Measurements from ENCODE around the gene SMPD3.
"Not testable (repeated sequence)": the region's sequence is repeated elsewhere in the genome, so short reads cannot be mapped to it uniquely, and the experiment has no call there.

SMPD3 gene

DNA sequence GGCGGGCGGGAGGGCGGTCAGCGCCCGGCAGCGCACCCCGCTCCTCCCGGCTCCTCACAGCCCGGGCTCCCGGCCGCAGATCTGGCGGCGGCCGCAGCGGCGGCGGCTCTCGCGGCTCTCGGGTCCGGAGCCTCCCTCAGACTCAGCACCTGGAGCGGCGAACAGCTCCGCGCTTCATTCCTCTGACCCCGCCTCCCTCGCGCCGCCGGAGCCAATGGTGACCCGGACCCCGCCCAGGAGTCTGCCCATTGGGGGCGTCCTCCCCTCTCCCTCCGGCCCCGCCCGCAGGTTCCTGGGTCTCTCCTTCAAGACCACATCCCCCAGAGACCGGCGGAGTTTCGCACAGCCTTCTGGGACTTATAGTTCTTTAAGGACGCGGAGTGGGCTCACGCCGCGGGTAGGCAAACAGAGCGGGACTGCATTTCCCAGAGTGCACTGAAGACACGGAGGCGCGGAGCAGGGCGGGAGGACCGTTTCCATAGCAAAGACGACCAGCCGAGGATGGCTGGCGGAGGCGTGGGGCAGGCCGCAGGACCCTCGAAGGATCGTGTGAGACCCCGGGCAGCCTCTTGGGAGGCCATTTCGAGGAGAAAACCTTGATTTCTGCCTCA, at the start of gene SMPD3:
Gene SMPD3 (minus strand): TSS at position 149 of the 611 bp plus-strand sequence. CDS start 76,327 bp downstream, outside the sequence.
- DNase-seq = peak; percentile 99

DNA sequence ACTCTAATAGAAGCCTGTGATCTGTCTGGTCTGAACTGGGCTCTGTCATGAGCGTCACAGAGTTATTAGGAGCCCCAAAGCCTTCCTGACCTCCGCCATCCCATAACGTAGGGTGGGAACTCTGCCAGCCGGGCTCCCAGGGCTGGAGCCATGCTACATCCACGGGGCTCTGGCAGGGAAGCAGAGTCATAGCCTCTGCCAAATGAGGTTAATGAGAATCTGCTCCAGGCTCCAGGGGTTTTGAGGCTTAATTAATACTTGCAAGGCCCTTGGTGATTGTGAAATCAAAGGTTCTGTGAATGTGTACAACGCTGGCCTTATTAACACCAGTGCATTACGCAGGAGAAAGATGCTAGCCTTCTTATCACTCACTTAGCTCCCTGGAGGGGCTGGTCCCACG, 48.4 kb upstream of the SMPD3 start:
- DNase-seq = no peak

DNA sequence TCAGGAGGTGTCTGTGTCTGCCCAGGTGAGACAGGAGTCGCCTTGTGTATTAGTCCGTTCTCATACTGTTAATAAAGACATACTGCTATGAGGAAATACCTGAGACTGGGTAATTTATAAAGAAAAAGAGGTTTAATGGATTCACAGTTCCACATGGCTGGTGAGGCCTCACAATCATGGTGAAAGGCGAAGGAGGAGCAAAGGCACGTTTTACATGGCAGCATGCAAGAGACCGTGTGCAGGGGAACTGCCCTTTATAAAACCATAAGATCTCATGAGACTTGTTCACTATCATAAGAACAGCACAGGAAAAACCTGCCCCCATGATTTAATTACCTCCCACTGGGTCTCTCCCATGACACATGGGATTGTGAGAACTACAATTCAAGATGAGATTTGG, 46.0 kb upstream of the SMPD3 start:
- not testable (repeated sequence) for DNase-seq

DNA sequence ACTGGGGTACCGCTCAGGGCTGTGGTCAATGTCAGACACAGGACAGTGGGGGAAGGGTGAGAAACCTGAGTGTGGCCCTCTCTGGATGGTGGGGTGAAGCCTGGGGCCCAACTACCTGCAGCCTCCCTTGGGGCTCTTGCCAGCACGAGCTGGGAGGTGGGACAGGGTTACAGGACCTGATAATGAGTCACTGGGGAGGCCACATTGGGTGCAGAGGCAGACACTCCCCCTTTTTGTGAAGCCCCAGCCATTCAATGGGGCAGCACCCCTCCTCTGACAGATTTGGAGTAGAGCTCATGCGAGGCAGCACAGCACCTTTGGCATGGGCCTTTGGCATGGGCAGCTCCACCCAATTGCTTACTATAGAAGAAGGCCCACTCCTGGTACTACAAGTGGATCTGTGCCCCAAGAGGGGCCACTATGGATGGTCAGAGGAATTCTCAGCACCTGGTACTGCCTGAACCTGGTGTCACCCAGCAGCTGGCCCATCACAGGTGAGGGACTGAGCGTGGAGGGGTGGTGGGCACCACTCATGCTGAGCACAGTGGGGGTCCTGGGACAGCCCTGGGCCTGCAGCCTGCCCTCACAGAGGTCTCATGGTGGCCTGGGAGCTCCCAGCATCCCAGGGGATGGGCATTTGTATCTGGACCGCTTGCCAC, 45.2 kb upstream of the SMPD3 start:
- DNase-seq = no peak

DNA sequence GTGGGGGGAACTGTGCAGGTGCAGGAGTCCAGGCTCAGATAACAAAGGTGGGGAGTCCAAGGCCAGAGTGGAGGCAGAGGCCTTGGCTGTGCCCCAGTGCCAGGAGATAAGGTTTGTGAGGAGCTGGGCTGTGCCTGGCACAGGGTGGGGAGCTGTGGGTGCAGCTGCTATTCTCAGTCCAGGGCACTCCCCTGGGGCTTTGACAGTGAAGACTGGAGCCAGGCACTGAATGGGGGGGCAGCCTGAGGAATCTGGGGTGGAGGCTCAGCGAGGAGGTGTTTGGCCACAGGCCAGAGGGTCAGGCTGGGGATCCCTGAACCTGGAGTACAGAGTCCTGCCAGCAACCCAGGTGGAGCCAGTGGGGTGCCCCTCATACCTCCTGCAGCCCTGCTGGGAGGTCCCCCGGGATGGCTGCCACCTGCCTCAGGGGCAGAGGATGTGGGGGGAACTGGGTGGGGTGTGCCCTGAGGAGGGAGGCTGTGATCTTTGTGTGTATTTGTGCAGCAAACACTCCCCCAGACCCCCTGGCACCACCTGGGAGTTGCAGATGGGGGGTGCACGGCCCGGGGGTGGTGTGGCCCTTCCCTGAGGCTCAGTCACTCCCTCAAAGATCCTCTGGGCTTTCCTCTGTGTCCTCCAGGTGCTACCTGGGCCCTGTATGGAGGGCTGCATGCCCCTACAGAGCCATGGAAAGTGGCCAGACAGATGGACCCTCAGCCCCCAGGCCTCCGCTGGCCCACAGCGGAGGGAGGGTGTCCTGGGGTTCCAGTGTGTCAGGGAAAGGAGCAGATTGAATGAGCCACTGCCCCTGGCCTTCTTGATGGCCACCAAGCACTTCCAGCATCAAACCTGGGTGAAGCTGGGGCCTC, 44.5 kb upstream of the SMPD3 start:
- no peak for DNase-seq

DNA sequence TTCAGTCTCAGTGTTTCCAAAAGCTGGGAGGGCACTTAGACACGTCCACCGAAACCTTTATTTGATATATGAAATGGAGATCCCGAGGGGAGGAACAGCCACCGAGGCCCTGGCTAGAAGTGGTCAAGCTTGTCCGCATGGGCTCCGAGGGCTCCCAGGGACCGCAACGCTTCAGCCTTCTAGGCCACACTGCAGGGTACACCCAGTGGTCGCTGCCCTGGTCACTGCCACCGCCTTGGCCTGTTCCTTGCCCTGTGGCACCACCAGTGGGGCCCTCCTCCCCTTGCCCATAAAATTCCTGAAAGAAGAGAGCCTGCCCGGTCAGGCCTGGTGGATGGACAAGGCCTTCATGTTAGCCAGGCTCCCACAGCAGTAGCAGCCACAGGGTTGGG, 43.8 kb upstream of the SMPD3 start:
- DNase-seq = no peak

GRCh38 chr16:68491576-68491950, 43.3 kb upstream of the SMPD3 start:
- DNase-seq = no peak

DNA sequence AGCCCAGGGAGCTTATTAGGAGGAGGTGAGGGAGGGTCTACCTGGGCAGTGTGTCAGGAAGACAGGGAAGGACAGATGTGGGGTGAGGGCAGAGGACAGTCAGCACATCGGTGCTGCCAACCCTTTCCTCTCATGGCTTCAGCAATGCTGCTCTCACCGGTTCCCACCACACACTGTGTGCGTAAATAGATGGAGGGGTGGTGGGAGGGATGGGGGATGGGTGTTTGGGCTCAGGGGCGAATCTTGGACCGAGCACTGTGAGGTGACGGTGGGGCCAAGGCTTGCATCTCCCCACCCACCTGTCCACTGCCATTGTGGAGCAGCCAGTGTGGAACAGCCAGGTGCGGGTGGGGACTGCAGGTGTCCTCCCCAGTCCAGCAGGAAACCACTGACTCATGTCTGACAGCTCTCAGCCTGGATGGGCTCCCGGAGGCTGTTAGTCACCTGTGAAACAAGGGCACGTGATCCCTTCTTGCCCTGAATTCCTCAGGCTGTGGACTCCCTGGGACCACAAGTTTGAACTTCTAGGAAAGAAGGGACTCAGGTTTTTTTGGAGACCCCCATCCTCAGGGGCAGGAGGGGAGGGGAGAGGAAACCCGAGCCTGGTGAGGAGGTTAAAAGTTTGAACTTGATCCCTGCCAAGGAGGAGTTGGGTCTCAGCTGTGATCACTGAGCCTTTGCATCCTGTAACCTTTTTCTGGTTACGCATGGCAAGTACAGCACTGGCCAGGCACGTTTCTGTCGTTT, 42.7 kb upstream of the SMPD3 start:
- DNase-seq = no peak

- DNase-seq = no peak
Observed at GRCh38 chr16:68490358-68490757, 42.0 kb upstream of the SMPD3 start.

GRCh38 chr16:68488554-68488953, 40.2 kb upstream of the SMPD3 start:
- no peak for DNase-seq

DNA sequence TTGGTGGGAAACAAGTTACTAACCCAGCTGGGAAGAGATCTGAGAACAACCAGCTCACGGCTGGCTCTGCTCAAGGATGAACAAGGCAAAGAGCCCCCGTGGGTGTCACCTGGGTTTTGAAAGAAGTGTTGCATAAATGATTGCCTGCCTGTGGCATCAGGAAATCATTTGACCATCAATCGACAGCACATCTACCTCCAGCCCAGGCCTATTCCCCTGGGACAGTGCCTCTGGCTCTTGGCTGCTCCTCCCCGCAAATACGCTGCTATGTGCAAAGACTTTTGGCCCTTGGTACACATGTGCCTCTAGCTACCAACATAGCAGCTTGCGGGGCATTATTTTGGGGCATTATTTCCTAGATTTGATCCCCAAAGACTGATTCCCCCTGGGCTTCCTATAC, 39.4 kb upstream of the SMPD3 start:
- DNase-seq = no peak

GRCh38 chr16:68487203-68487514, 38.9 kb upstream of the SMPD3 start:
- DNase-seq = no peak

GRCh38 chr16:68486502-68487202, 38.3 kb upstream of the SMPD3 start:
- DNase-seq = no peak

GRCh38 chr16:68481636-68482035, 33.3 kb upstream of the SMPD3 start:
- DNase-seq = no peak

DNA sequence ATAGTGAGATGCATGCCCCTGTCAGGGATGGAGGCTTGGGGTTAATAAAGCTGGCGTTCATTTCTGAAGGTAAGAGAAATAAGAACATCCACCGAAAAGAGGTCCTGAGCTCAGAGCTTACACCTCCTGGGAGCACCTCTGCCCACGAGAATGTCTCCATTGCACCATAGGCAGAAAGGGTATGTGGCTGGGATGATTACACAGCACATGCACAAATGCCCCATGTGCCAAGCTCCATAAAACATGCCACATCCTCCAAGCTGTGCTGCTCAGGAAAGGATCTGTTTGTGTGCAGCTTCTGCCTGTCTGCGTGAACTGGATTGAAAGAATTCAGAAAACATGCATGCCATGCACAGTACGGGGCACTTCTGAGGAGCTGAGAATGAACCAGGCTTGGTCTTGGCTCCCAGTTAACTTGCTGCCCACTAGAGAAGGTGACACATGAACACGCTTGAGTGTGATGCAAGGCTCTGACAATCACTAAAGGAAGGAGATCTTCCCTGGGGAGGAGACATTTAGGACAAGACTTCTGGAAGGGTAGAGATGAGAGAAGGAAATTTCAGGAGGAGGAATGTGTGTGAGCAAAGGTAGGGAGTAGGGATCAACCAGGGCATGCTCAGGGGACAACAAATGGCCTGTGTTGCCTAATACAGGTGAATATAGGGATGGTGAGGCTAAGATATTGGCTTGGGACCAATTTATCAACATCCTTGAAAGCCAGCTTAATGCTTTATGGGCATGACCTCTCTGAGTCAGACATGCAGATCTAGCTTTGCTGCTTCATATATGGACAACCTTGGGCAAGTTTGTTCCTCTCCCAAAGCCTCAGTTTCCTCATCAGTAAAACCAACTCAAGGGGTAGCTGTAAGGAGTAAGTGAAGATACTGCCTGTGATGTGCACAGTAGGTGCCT, 32.0 kb upstream of the SMPD3 start:
- no peak for DNase-seq

DNA sequence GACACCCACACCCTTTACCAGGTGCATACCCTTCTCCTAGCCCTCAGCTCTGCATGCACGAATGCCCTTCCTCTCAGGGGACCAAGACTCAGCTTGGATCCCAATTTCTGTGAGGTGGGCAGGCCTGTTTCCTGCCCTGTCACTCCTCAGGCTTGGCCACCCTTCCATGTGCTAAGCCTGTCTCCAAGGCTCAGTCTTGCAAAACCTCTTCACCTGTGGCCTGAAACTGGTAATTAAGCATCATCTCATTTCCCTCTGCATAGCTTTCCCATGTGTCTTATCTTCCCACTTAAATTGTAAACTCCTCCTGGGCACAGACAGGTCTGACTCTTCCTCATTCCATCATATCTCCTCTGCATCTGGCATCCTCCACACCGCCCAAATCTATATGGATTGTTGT, 31.0 kb upstream of the SMPD3 start:
- no peak for DNase-seq

GRCh38 chr16:68478526-68479250, 30.4 kb upstream of the SMPD3 start:
- no peak for DNase-seq

- DNase-seq = no peak
Observed at GRCh38 chr16:68475071-68475470, 26.8 kb upstream of the SMPD3 start.

GRCh38 chr16:68473358-68474070, 25.2 kb upstream of the SMPD3 start:
- DNase-seq = no peak

DNA sequence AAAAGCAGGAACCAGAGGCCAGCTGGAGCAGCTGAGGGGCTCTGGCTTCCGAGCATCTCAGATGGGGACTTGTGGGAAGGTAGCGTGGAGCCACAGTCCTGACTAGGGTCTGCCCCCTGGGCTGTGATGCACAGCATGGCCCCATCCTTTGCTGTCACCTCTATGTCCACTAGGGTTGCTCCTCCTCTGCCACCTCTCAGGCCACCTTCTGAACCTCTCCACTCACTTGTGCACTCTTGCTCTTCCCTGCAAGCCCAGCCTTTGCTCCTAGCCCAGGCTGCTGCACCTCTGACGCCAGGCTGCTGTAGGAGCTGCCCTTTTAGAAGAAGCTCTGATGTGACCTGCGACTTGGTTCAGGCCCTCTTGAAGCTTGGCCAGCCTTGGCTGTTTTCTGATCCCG, 24.3 kb upstream of the SMPD3 start:
- DNase-seq = no peak

All from activated CD8-positive, alpha-beta memory T cell treated with anti-CD3 and anti-CD28 coated beads for 24 hours (primary cell).